IMR-90 (cell line): ENCODE results near the gene CCDC198. TPM values are rescaled to one million over a fixed set of nuclear protein-coding genes. Genes with fewer than 3 reads are reported as not detected.
A peak's percentile ranks its signal among the peaks of the same experiment; 100 is the strongest.

Experiments used
- ATAC-seq: fragments of 200-7000 bp; cut with Tn5 transposase; 2 replicates; pipeline ENCODE4 v1.9.1; 2020; ENCODE audit warnings: low read depth, mild to moderate bottlenecking, moderate library complexity
- BruUV-seq: library from RNA; stranded (reverse); fragments of 400-500 nt; replicated peaks from 2 replicates; lab custom pipeline; 2021; lab: Mats Ljungman, UMichigan
- CTCF ChIA-PET: fragments of 300-600 bp; formaldehyde crosslinking; extraction: SDS; loops from one replicate; lab custom pipeline; 2021; ENCODE audit warnings: antibody characterized with exemption; lab: Yijun Ruan, JAX
- POLR2A ChIA-PET: fragments of 300-600 bp; sonication (Branson Sonifier 250); formaldehyde crosslinking; loops from one replicate; lab custom pipeline; 2022; ENCODE audit warnings: antibody characterized with exemption; ENCODE audit not compliant: unreplicated experiment; lab: Charles Lee
- DNase-seq: peaks from one replicate; pipeline ENCODE4 v3.0.0; 2013
- H2AFZ ChIP-seq: replicated peaks from 2 replicates; pipeline ENCODE3; 2013; ENCODE audit warnings: low read length, mild to moderate bottlenecking; ENCODE audit not compliant: poor library complexity
- H2AK5ac ChIP-seq: 2 replicates; pipeline ENCODE4 v1.6.1; 2013; ENCODE audit warnings: low read depth, low read length, inconsistent platforms
- H2AK9ac ChIP-seq: replicated peaks from 2 replicates; pipeline ENCODE3; 2013; ENCODE audit warnings: mild to moderate bottlenecking, low read depth, low read length, moderate library complexity; ENCODE audit not compliant: poor library complexity
- H2BK120ac ChIP-seq: 2 replicates; pipeline ENCODE4 v1.6.1; 2013; ENCODE audit warnings: low read depth, low read length, inconsistent platforms
- H2BK15ac ChIP-seq: 3 replicates; pipeline ENCODE4 v1.6.1; 2013; ENCODE audit warnings: low read depth, low read length, inconsistent platforms
- H2BK20ac ChIP-seq: 2 replicates; pipeline ENCODE4 v1.6.1; 2013; ENCODE audit warnings: low read depth, mild to moderate bottlenecking, inconsistent platforms, low read length, moderate library complexity
- H2BK5ac ChIP-seq: 2 replicates; pipeline ENCODE4 v1.6.1; 2013; ENCODE audit warnings: mild to moderate bottlenecking, low read depth, low read length, inconsistent platforms; ENCODE audit not compliant: poor library complexity, severe bottlenecking
- H3K14ac ChIP-seq: replicated peaks from 2 replicates; pipeline ENCODE4 v1.6.1; 2013; ENCODE audit warnings: low read depth, low read length, inconsistent platforms
- H3K18ac ChIP-seq: 2 replicates; pipeline ENCODE4 v1.6.1; 2013; ENCODE audit warnings: low read depth, low read length, control low read depth
- H3K23ac ChIP-seq: 2 replicates; pipeline ENCODE4 v1.6.1; 2013; ENCODE audit warnings: low read depth, low read length, inconsistent platforms
- H3K27ac ChIP-seq: 2 replicates; pipeline ENCODE4 v1.5.1; 2013; ENCODE audit warnings: mild to moderate bottlenecking, control low read depth, low read length; ENCODE audit not compliant: insufficient read depth
- H3K27me3 ChIP-seq: 2 replicates; pipeline ENCODE4 v1.6.1; 2013; ENCODE audit warnings: low read length; ENCODE audit not compliant: control insufficient read depth, insufficient read depth
- H3K36me3 ChIP-seq: 2 replicates; pipeline ENCODE4 v1.6.1; 2013; ENCODE audit warnings: low read length, mixed read lengths; ENCODE audit not compliant: control insufficient read depth, insufficient read depth
- H3K4ac ChIP-seq: 2 replicates; pipeline ENCODE4 v1.6.1; 2013; ENCODE audit warnings: low read depth, low read length, inconsistent platforms
- H3K4me1 ChIP-seq: 2 replicates; pipeline ENCODE4 v1.6.1; 2013; ENCODE audit warnings: low read length, mixed read lengths; ENCODE audit not compliant: control insufficient read depth, insufficient read depth
- H3K4me2 ChIP-seq: 2 replicates; pipeline ENCODE4 v1.6.1; 2013; ENCODE audit warnings: low read depth, mild to moderate bottlenecking, control low read depth, low read length, moderate library complexity
- H3K4me3 ChIP-seq: 2 replicates; pipeline ENCODE4 v1.5.1; 2013; ENCODE audit warnings: low read depth, mild to moderate bottlenecking, control low read depth, low read length, moderate library complexity; ENCODE audit not compliant: insufficient read depth
- H3K56ac ChIP-seq: 2 replicates; pipeline ENCODE4 v1.6.1; 2013; ENCODE audit warnings: low read length, inconsistent platforms; ENCODE audit not compliant: insufficient read depth; ENCODE audit errors: extremely low read depth
- H3K79me1 ChIP-seq, 2 experiments: 2 replicates each; pipeline ENCODE4 v1.6.1; 2013; ENCODE audit warnings: low read length in 2 of 2, inconsistent platforms in 1 of 2, low read depth in 1 of 2
- H3K9ac ChIP-seq: 2 replicates; pipeline ENCODE4 v1.6.1; 2013; ENCODE audit warnings: low read depth, low read length, control low read depth
- H3K9me1 ChIP-seq: 2 replicates; pipeline ENCODE4 v1.6.1; 2013; ENCODE audit warnings: low read length, inconsistent platforms; ENCODE audit not compliant: insufficient read depth
- H3K9me3 ChIP-seq: 2 replicates; pipeline ENCODE4 v1.6.1; 2013; ENCODE audit warnings: low read length; ENCODE audit not compliant: control insufficient read depth, insufficient read depth
- H4K20me1 ChIP-seq: 2 replicates; pipeline ENCODE4 v1.6.1; 2013; ENCODE audit warnings: low read length, inconsistent platforms; ENCODE audit not compliant: insufficient read depth
- H4K5ac ChIP-seq: 2 replicates; pipeline ENCODE4 v1.6.1; 2013; ENCODE audit warnings: mild to moderate bottlenecking, low read depth, low read length, control low read depth
- H4K8ac ChIP-seq, 2 experiments: 2 replicates each; pipeline ENCODE4 v1.6.1; 2013; ENCODE audit warnings: low read depth in 2 of 2, low read length in 2 of 2, control low read depth in 1 of 2, inconsistent platforms in 1 of 2
- H4K91ac ChIP-seq: 2 replicates; pipeline ENCODE4 v1.6.1; 2013; ENCODE audit warnings: low read depth, low read length, inconsistent platforms; ENCODE audit not compliant: insufficient read depth
- BHLHE40 ChIP-seq: fragments of 150-350 bp; IDR thresholded peaks from 2 replicates; pipeline ENCODE4 v1.6.1; 2016; ENCODE audit warnings: mild to moderate bottlenecking, low read depth, low read length
- FOS ChIP-seq: fragments of 150-350 bp; IDR thresholded peaks from 2 replicates; pipeline ENCODE4 v1.6.1; 2016; ENCODE audit warnings: low read depth, low read length
- WGBS, 2 experiments: methylation state at CpG; one replicate each; pipeline versions ENCODE4 v1.1.5 to v1.1.7; 2013; ENCODE audit warnings: missing lambda C conversion rate in 2 of 2; ENCODE audit not compliant: insufficient read length in 1 of 2; ENCODE audit errors: extremely low coverage in 2 of 2; 5-methylcytosine and 5-hydroxymethylcytosine counted together
- dilution Hi-C: fragments of 300-500 bp; cut with HindIII; formaldehyde crosslinking; loops from one replicate; pipeline ENCODE4 v1.14.3; 2018; ENCODE audit warnings: low sequenced_read_pairs; ENCODE audit not compliant: unreplicated experiment
- in situ Hi-C: fragments of 300-500 bp; cut with MboI; formaldehyde crosslinking; loops from 3 replicates; pipeline ENCODE4 v1.14.3; 2019; ENCODE audit warnings: low sequenced_read_pairs, inconsistent platforms, mixed read lengths
- intact Hi-C: fragments of 100-400 bp; cut with micrococcal nuclease; formaldehyde crosslinking; loops from 2 replicates; pipeline ENCODE4 v1.10.0; 2022
- polyA plus RNA-seq, 3 experiments: library from polyadenylated mRNA; depleted of rRNA; stranded (reverse); fragments of >200 nt; gene quantifications; 2 replicates each; pipeline ENCODE4 v1.2.3, GENCODE V29; 2012; ENCODE audit warnings: low replicate concordance in 1 of 3
- total RNA-seq: library from RNA; depleted of rRNA; stranded (reverse); fragments of >200 nt; gene quantifications from 2 replicates; pipeline ENCODE4 v1.2.3, GENCODE V29; 2012
- TF ChIP-seq, protein P1 (sequence below): conservative IDR thresholded peaks from 2 replicates; pipeline ENCODE4 v1.5.1; 2012; ENCODE audit warnings: mild to moderate bottlenecking, low read depth, low read length, improper control_type of control experiment

Gene CCDC198
- total and polyA plus RNA-seq, 2 of the 4 experiments (the other 2 are of a cell fraction) = not detected

DNA sequence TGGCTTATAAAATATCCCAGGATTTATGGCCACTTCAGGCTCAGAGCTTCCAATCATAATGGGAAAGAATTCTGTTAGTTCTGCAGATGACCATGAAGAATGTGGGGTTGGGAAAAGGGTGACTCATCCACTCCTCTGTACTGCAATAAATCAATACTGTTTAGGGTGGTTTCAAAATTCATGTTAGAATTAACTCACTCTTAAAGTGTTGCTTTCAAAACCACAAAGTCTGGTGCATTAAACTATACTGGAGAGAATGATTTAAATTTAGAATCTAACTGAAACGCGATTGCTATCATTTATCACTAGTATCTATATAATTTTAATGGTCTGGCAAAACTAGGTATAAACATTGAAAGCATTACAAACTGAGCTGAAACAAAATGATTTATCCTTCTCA is 798 bp downstream of the CCDC198 start:
- no TSS peak for BruUV-seq
- Histone ChIP-seq H3K18ac (no peak overlapping the region), H3K56ac (no peak overlapping the region), H2AFZ (no peak overlapping the region), H3K9me3 (no peaks in the 10 kb centered on the region), H4K5ac (no peak overlapping the region), H4K8ac (no peak overlapping the region), H2BK5ac (no peak overlapping the region), H3K27ac (no peak overlapping the region), H4K91ac (no peak overlapping the region), H4K20me1 (no peaks in the 10 kb centered on the region), H3K4me3 (no peak overlapping the region), H3K4me1 (no peaks in the 10 kb centered on the region), H3K36me3 (no peaks in the 10 kb centered on the region), H2BK20ac (no peak overlapping the region), H3K4ac (no peak overlapping the region), H3K23ac (no peak overlapping the region), H2AK5ac (no peak overlapping the region), H2BK120ac (no peak overlapping the region), H3K27me3 (peaks cover 2% of the 10 kb centered on the region), H3K79me1 (no peaks in the 10 kb centered on the region), H3K9ac (no peak overlapping the region), H3K9me1 (no peaks in the 10 kb centered on the region), H2AK9ac (no peak overlapping the region), H3K14ac (no peak overlapping the region), H3K4me2 (no peak overlapping the region), H2BK15ac (no peak overlapping the region)
- TF ChIP-seq BHLHE40 = 0 out of 2 replicates have a peak, but pooled peaks have one; percentile 14
- TF ChIP-seq, protein P1, sequence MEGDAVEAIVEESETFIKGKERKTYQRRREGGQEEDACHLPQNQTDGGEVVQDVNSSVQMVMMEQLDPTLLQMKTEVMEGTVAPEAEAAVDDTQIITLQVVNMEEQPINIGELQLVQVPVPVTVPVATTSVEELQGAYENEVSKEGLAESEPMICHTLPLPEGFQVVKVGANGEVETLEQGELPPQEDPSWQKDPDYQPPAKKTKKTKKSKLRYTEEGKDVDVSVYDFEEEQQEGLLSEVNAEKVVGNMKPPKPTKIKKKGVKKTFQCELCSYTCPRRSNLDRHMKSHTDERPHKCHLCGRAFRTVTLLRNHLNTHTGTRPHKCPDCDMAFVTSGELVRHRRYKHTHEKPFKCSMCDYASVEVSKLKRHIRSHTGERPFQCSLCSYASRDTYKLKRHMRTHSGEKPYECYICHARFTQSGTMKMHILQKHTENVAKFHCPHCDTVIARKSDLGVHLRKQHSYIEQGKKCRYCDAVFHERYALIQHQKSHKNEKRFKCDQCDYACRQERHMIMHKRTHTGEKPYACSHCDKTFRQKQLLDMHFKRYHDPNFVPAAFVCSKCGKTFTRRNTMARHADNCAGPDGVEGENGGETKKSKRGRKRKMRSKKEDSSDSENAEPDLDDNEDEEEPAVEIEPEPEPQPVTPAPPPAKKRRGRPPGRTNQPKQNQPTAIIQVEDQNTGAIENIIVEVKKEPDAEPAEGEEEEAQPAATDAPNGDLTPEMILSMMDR = no peak
- TF ChIP-seq FOS = peak; percentile 55; the same call in 1 of the 2 replicates
- POLR2A ChIA-PET = no interaction called here
- intact Hi-C loops (no loop called here), in situ Hi-C loops (no loop called here), dilution Hi-C loops (no loop called here)
- peak; percentile 45 for DNase-seq
- WGBS, 2 experiments = no CpG with 5 or more reads among the region's 2 CpGs
- peak; percentile 42 for ATAC-seq
- CTCF ChIA-PET = no interaction called here
